IMR-90 (cell line): ENCODE results near the gene TDRD3. TPM values are rescaled to one million over a fixed set of nuclear protein-coding genes. Genes with fewer than 3 reads are reported as not detected.

Experiments
- ATAC-seq: fragments of 200-7000 bp; cut with Tn5 transposase; 2 replicates; pipeline ENCODE4 v1.9.1; 2020; ENCODE audit warnings: low read depth, mild to moderate bottlenecking, moderate library complexity
- BruUV-seq: library from RNA; stranded (reverse); fragments of 400-500 nt; replicated peaks from 2 replicates; lab custom pipeline; 2021; lab: Mats Ljungman, UMichigan
- CTCF ChIA-PET: fragments of 300-600 bp; formaldehyde crosslinking; extraction: SDS; loops from one replicate; lab custom pipeline; 2021; ENCODE audit warnings: antibody characterized with exemption; lab: Yijun Ruan, JAX
- POLR2A ChIA-PET: fragments of 300-600 bp; sonication (Branson Sonifier 250); formaldehyde crosslinking; loops from one replicate; lab custom pipeline; 2022; ENCODE audit warnings: antibody characterized with exemption; ENCODE audit not compliant: unreplicated experiment; lab: Charles Lee
- DNase-seq: peaks from one replicate; pipeline ENCODE4 v3.0.0; 2013
- H2AFZ ChIP-seq: replicated peaks from 2 replicates; pipeline ENCODE3; 2013; ENCODE audit warnings: low read length, mild to moderate bottlenecking; ENCODE audit not compliant: poor library complexity
- H2AK5ac ChIP-seq: 2 replicates; pipeline ENCODE4 v1.6.1; 2013; ENCODE audit warnings: low read depth, low read length, inconsistent platforms
- H2AK9ac ChIP-seq: replicated peaks from 2 replicates; pipeline ENCODE3; 2013; ENCODE audit warnings: mild to moderate bottlenecking, low read depth, low read length, moderate library complexity; ENCODE audit not compliant: poor library complexity
- H2BK120ac ChIP-seq: 2 replicates; pipeline ENCODE4 v1.6.1; 2013; ENCODE audit warnings: low read depth, low read length, inconsistent platforms
- H2BK15ac ChIP-seq: 3 replicates; pipeline ENCODE4 v1.6.1; 2013; ENCODE audit warnings: low read depth, low read length, inconsistent platforms
- H2BK20ac ChIP-seq: 2 replicates; pipeline ENCODE4 v1.6.1; 2013; ENCODE audit warnings: low read depth, mild to moderate bottlenecking, inconsistent platforms, low read length, moderate library complexity
- H2BK5ac ChIP-seq: 2 replicates; pipeline ENCODE4 v1.6.1; 2013; ENCODE audit warnings: mild to moderate bottlenecking, low read depth, low read length, inconsistent platforms; ENCODE audit not compliant: poor library complexity, severe bottlenecking
- H3K14ac ChIP-seq: replicated peaks from 2 replicates; pipeline ENCODE4 v1.6.1; 2013; ENCODE audit warnings: low read depth, low read length, inconsistent platforms
- H3K18ac ChIP-seq: 2 replicates; pipeline ENCODE4 v1.6.1; 2013; ENCODE audit warnings: low read depth, low read length, control low read depth
- H3K23ac ChIP-seq: 2 replicates; pipeline ENCODE4 v1.6.1; 2013; ENCODE audit warnings: low read depth, low read length, inconsistent platforms
- H3K27ac ChIP-seq: 2 replicates; pipeline ENCODE4 v1.5.1; 2013; ENCODE audit warnings: mild to moderate bottlenecking, control low read depth, low read length; ENCODE audit not compliant: insufficient read depth
- H3K27me3 ChIP-seq: 2 replicates; pipeline ENCODE4 v1.6.1; 2013; ENCODE audit warnings: low read length; ENCODE audit not compliant: control insufficient read depth, insufficient read depth
- H3K36me3 ChIP-seq: 2 replicates; pipeline ENCODE4 v1.6.1; 2013; ENCODE audit warnings: low read length, mixed read lengths; ENCODE audit not compliant: control insufficient read depth, insufficient read depth
- H3K4ac ChIP-seq: 2 replicates; pipeline ENCODE4 v1.6.1; 2013; ENCODE audit warnings: low read depth, low read length, inconsistent platforms
- H3K4me1 ChIP-seq: 2 replicates; pipeline ENCODE4 v1.6.1; 2013; ENCODE audit warnings: low read length, mixed read lengths; ENCODE audit not compliant: control insufficient read depth, insufficient read depth
- H3K4me2 ChIP-seq: 2 replicates; pipeline ENCODE4 v1.6.1; 2013; ENCODE audit warnings: low read depth, mild to moderate bottlenecking, control low read depth, low read length, moderate library complexity
- H3K4me3 ChIP-seq: 2 replicates; pipeline ENCODE4 v1.5.1; 2013; ENCODE audit warnings: low read depth, mild to moderate bottlenecking, control low read depth, low read length, moderate library complexity; ENCODE audit not compliant: insufficient read depth
- H3K56ac ChIP-seq: 2 replicates; pipeline ENCODE4 v1.6.1; 2013; ENCODE audit warnings: low read length, inconsistent platforms; ENCODE audit not compliant: insufficient read depth; ENCODE audit errors: extremely low read depth
- H3K79me1 ChIP-seq, 2 experiments: 2 replicates each; pipeline ENCODE4 v1.6.1; 2013; ENCODE audit warnings: low read length in 2 of 2, inconsistent platforms in 1 of 2, low read depth in 1 of 2
- H3K9ac ChIP-seq: 2 replicates; pipeline ENCODE4 v1.6.1; 2013; ENCODE audit warnings: low read depth, low read length, control low read depth
- H3K9me1 ChIP-seq: 2 replicates; pipeline ENCODE4 v1.6.1; 2013; ENCODE audit warnings: low read length, inconsistent platforms; ENCODE audit not compliant: insufficient read depth
- H3K9me3 ChIP-seq: 2 replicates; pipeline ENCODE4 v1.6.1; 2013; ENCODE audit warnings: low read length; ENCODE audit not compliant: control insufficient read depth, insufficient read depth
- H4K20me1 ChIP-seq: 2 replicates; pipeline ENCODE4 v1.6.1; 2013; ENCODE audit warnings: low read length, inconsistent platforms; ENCODE audit not compliant: insufficient read depth
- H4K5ac ChIP-seq: 2 replicates; pipeline ENCODE4 v1.6.1; 2013; ENCODE audit warnings: mild to moderate bottlenecking, low read depth, low read length, control low read depth
- H4K8ac ChIP-seq, 2 experiments: 2 replicates each; pipeline ENCODE4 v1.6.1; 2013; ENCODE audit warnings: low read depth in 2 of 2, low read length in 2 of 2, control low read depth in 1 of 2, inconsistent platforms in 1 of 2
- H4K91ac ChIP-seq: 2 replicates; pipeline ENCODE4 v1.6.1; 2013; ENCODE audit warnings: low read depth, low read length, inconsistent platforms; ENCODE audit not compliant: insufficient read depth
- CEBPB ChIP-seq: IDR thresholded peaks from 2 replicates; pipeline ENCODE4 v1.6.1; 2012; ENCODE audit warnings: low read depth, low read length, improper control_type of control experiment
- MAFK ChIP-seq: IDR thresholded peaks from 2 replicates; pipeline ENCODE4 v1.6.1; 2012; ENCODE audit warnings: low read depth, low read length, improper control_type of control experiment
- WGBS, 2 experiments: methylation state at CpG; one replicate each; pipeline versions ENCODE4 v1.1.5 to v1.1.7; 2013; ENCODE audit warnings: missing lambda C conversion rate in 2 of 2; ENCODE audit not compliant: insufficient read length in 1 of 2; ENCODE audit errors: extremely low coverage in 2 of 2; 5-methylcytosine and 5-hydroxymethylcytosine counted together
- dilution Hi-C: fragments of 300-500 bp; cut with HindIII; formaldehyde crosslinking; loops from one replicate; pipeline ENCODE4 v1.14.3; 2018; ENCODE audit warnings: low sequenced_read_pairs; ENCODE audit not compliant: unreplicated experiment
- in situ Hi-C: fragments of 300-500 bp; cut with MboI; formaldehyde crosslinking; loops from 3 replicates; pipeline ENCODE4 v1.14.3; 2019; ENCODE audit warnings: low sequenced_read_pairs, inconsistent platforms, mixed read lengths
- intact Hi-C: fragments of 100-400 bp; cut with micrococcal nuclease; formaldehyde crosslinking; loops from 2 replicates; pipeline ENCODE4 v1.10.0; 2022
- polyA plus RNA-seq, 3 experiments: library from polyadenylated mRNA; depleted of rRNA; stranded (reverse); fragments of >200 nt; gene quantifications; 2 replicates each; pipeline ENCODE4 v1.2.3, GENCODE V29; 2012; ENCODE audit warnings: low replicate concordance in 1 of 3
- total RNA-seq: library from RNA; depleted of rRNA; stranded (reverse); fragments of >200 nt; gene quantifications from 2 replicates; pipeline ENCODE4 v1.2.3, GENCODE V29; 2012

Gene TDRD3
- total and polyA plus RNA-seq, 2 of the 4 experiments (the other 2 are of a cell fraction): 3.9 to 12.0 TPM

GRCh38 chr13:60604058-60604457 is 207.0 kb downstream of the TDRD3 start:
- Histone ChIP-seq H2BK15ac (no peak overlapping the region), H4K5ac (no peak overlapping the region), H2AK9ac (no peak overlapping the region), H3K27ac (no peak overlapping the region), H3K4me2 (no peak overlapping the region), H3K4ac (no peak overlapping the region), H3K9me1 (no peaks in the 10 kb centered on the region), H3K14ac (no peak overlapping the region), H3K56ac (no peak overlapping the region), H3K4me3 (no peak overlapping the region), H2AFZ (no peak overlapping the region), H3K23ac (no peak overlapping the region), H3K18ac (no peak overlapping the region), H3K36me3 (no peaks in the 10 kb centered on the region), H4K20me1 (no peaks in the 10 kb centered on the region), H3K79me1 (no peaks in the 10 kb centered on the region), H2BK20ac (no peak overlapping the region), H2BK120ac (no peak overlapping the region), H3K9me3 (no peaks in the 10 kb centered on the region), H3K9ac (no peak overlapping the region), H4K8ac (no peak overlapping the region), H3K4me1 (no peaks in the 10 kb centered on the region), H2BK5ac (no peak overlapping the region), H4K91ac (no peak overlapping the region), H3K27me3 (peaks cover 2% of the 10 kb centered on the region; the same call in 1 of the 2 replicates), H2AK5ac (no peak overlapping the region)
- ATAC-seq (no peak), DNase-seq (no peak)
- WGBS, 2 experiments: 100% methylated on average over 1 of the region's 6 CpGs; no CpG with 5 or more reads in 1 of the 2 experiments
- dilution Hi-C loops (no loop called here), intact Hi-C loops (no loop called here), in situ Hi-C loops (no loop called here)
- ChIA-PET POLR2A (no interaction called here), CTCF (no interaction called here)
- TF ChIP-seq CEBPB: peak; percentile 87
- TF ChIP-seq MAFK: no peak
- BruUV-seq: no TSS peak
